ENCODE data around the gene SH2D3A.

Gene SH2D3A

GRCh38 chr19:6730941-6731670 is 36.1 kb downstream of the SH2D3A start:
- DNase-seq (ENCODE audit: low read depth) = no peak
- TF ChIP-seq CTCF (IDR thresholded peaks at IDR 0.05; ENCODE audit: low read depth, low read length, missing control alignments) = no peak
- H3K4me3 ChIP-seq (ENCODE audit: low read depth, low read length) = no peak overlapping the region

- H3K4me3 ChIP-seq (ENCODE audit: low read depth, low read length) = no peak overlapping the region
- TF ChIP-seq CTCF (IDR thresholded peaks at IDR 0.05; ENCODE audit: low read depth, low read length, missing control alignments) = no peak
- no peak for DNase-seq (ENCODE audit: low read depth)
Measured at GRCh38 chr19:6730153-6730804, 37.0 kb downstream of the SH2D3A start.

- H3K4me3 ChIP-seq (ENCODE audit: low read depth, low read length) = no peak overlapping the region
- no peak for DNase-seq (ENCODE audit: low read depth)
- no peak for TF ChIP-seq CTCF (IDR thresholded peaks at IDR 0.05; ENCODE audit: low read depth, low read length, missing control alignments)
Measured at GRCh38 chr19:6729573-6730152, 37.6 kb downstream of the SH2D3A start.

- no peak for TF ChIP-seq CTCF (IDR thresholded peaks at IDR 0.05; ENCODE audit: low read depth, low read length, missing control alignments)
- no peak for DNase-seq (ENCODE audit: low read depth)
- no peak overlapping the region for H3K4me3 ChIP-seq (ENCODE audit: low read depth, low read length)
Measured at GRCh38 chr19:6728346-6728745, 38.9 kb downstream of the SH2D3A start.

- DNase-seq (ENCODE audit: low read depth) = no peak
- no peak overlapping the region for H3K4me3 ChIP-seq (ENCODE audit: low read depth, low read length)
- TF ChIP-seq CTCF (IDR thresholded peaks at IDR 0.05; ENCODE audit: low read depth, low read length, missing control alignments) = no peak
Measured at GRCh38 chr19:6725513-6726231, 41.6 kb downstream of the SH2D3A start.

GRCh38 chr19:6724631-6725492 is 42.4 kb downstream of the SH2D3A start:
- no peak for DNase-seq (ENCODE audit: low read depth)
- no peak for TF ChIP-seq CTCF (IDR thresholded peaks at IDR 0.05; ENCODE audit: low read depth, low read length, missing control alignments)
- no peak overlapping the region for H3K4me3 ChIP-seq (ENCODE audit: low read depth, low read length)
